Vagina (tissue), 2 donors: Measurements from ENCODE around the gene GNG10. TPM values are rescaled to one million over a fixed set of nuclear protein-coding genes. Genes with fewer than 3 reads are reported as not detected.
"Not testable (repeated sequence)": the region's sequence is repeated elsewhere in the genome, so short reads cannot be mapped to it uniquely, and the experiment has no call there.

Experiments used
- DNase-seq, 2 donors: peaks; one replicate each; pipeline ENCODE4 v3.0.0-alpha.2; 2017; ENCODE audit errors: extremely low spot score in 2 of 2
- H3K27ac ChIP-seq: fragments of 200-600 bp; sonication (generic); one replicate; pipeline ENCODE4 v1.5.1; 2019
- H3K27me3 ChIP-seq: fragments of 200-600 bp; sonication (generic); one replicate; pipeline ENCODE4 v1.5.1; 2019
- H3K36me3 ChIP-seq, 2 donors: fragments of 200-600 bp; sonication (generic); one replicate each; pipeline ENCODE4 v1.5.1; 2017 to 2019
- H3K4me1 ChIP-seq: fragments of 200-600 bp; sonication (generic); one replicate; pipeline ENCODE4 v1.5.1; 2019
- H3K4me3 ChIP-seq, 2 donors: fragments of 200-600 bp; sonication (generic); 1 replicate in 1 of 2; 2 replicates in 1 of 2; pipeline ENCODE4 v1.5.1; 2016 to 2019
- H3K9me3 ChIP-seq: fragments of 200-600 bp; sonication (generic); one replicate; pipeline ENCODE4 v1.5.1; 2019
- POLR2A ChIP-seq, 2 donors: fragments of 450-650 bp; IDR thresholded peaks; one replicate each; pipeline ENCODE4 v1.6.1; 2017; ENCODE audit warnings: antibody characterized with exemption in 2 of 2, mild to moderate bottlenecking in 2 of 2, moderate library complexity in 2 of 2
- POLR2AphosphoS5 ChIP-seq, 2 donors: sonication (generic); formaldehyde crosslinking; IDR thresholded peaks; one replicate each; pipeline ENCODE4 v1.9.0; 2017; ENCODE audit warnings: antibody characterized with exemption in 2 of 2, mild to moderate bottlenecking in 2 of 2, low read depth in 1 of 2; ENCODE audit not compliant: insufficient read depth in 1 of 2
- intact Hi-C: fragments of 100-400 bp; cut with DNase I; formaldehyde crosslinking; loops from one replicate; pipeline ENCODE4 v1.15.1; 2023
- total RNA-seq: library from RNA; depleted of rRNA; stranded (reverse); fragments of >200 nt; gene quantifications from one replicate; pipeline ENCODE4 v1.2.3, GENCODE V29; 2016
- TF ChIP-seq, protein P1 (sequence below), 3 experiments: fragments of 450-650 bp in 2 of 3; fragments of 200-600 bp in 1 of 3; sonication (generic) in 1 of 3; IDR thresholded peaks; one replicate each; pipeline ENCODE4 v1.5.1; 2017 to 2019; ENCODE audit warnings: antibody characterized with exemption in 3 of 3, mild to moderate bottlenecking in 2 of 3, moderate library complexity in 2 of 3

Gene GNG10
- total RNA-seq: 35.6 TPM

DNA sequence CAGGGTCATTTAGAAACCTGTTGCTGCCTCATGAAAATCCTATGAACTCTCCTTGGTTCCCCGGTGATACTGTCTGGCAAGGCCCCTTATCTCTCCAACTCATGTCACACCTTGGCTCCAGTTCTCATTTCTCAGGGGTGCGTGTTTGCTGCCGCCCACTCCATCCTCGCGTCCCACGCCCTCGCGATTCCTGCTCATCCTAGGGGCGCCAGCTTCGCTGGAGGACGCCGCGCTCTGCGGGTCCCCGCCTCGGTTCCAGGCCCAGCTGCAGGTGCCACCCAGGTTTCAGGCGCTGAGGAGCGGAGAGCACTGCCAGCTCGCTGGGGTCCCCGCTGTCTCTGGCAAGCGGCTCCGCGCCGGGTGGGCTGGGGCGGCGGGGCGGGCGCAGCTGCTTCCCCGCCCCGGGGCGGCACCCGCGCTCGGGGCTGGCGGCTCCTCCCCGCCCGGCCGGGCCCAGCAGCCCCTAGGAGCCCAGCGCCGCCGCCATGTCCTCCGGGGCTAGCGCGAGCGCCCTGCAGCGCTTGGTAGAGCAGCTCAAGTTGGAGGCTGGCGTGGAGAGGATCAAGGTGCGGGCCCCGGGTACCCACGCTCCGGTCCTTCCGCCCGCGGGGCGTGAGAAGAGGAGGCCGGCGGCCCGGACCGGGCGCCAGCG lies at the start of gene GNG10:
TSS of gene GNG10 (plus strand) at position 456 of the 652 bp plus-strand sequence. CDS start at position 486, 30 bp downstream.
- DNase-seq: no peak
- no peaks in the 10 kb centered on the region for H3K36me3 ChIP-seq
- intact Hi-C loops: no loop called here
- H3K27me3 ChIP-seq: no peaks in the 10 kb centered on the region
- peaks cover 11% of the 10 kb centered on the region for H3K4me1 ChIP-seq
- no peaks in the 10 kb centered on the region for H3K9me3 ChIP-seq
- peak within 1 kb of the TSS; percentile 59 to 95 for H3K4me3 ChIP-seq
- peak within 1 kb of the TSS; percentile 60 for H3K27ac ChIP-seq
- TF ChIP-seq POLR2AphosphoS5 (IDR thresholded peaks at IDR 0.05; ENCODE audit: insufficient read depth in 1 of 2, low read depth in 1 of 2) (peak in 1 of 2 donors; percentile 22), POLR2A (IDR thresholded peaks at IDR 0.05) (no peak)

DNA sequence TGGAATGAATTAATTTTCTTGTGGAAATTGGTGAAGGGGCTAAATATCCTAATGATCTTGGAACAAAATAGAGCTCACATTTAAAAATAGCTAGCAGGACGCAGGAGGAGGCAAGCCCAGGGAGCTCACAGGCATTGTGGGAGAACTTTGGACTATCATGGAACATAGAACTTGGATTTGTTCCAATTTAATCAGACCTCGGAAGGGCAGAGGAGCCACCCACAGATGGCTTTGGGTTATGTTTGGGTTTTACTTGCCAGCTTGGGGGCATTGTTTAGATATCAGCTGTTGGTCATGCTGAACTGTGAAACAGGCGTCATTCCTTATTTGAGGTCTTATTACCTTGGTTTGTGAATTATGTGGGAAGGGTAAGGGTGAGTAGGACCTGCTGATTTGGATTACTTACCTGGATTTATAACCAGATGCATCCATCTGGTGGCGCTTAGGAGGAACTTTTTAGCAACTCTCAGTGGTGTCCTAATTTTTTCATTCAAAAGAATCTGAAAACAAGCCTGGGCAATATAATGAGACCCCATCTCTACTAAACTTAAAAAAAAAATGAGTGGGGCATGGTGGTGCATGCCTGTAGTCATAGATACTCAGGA lies 47.9 kb upstream of the GNG10 start:
- no peak overlapping the region for H3K4me3 ChIP-seq
- no peak overlapping the region for H3K27ac ChIP-seq
- intact Hi-C loops: no loop called here

DNA sequence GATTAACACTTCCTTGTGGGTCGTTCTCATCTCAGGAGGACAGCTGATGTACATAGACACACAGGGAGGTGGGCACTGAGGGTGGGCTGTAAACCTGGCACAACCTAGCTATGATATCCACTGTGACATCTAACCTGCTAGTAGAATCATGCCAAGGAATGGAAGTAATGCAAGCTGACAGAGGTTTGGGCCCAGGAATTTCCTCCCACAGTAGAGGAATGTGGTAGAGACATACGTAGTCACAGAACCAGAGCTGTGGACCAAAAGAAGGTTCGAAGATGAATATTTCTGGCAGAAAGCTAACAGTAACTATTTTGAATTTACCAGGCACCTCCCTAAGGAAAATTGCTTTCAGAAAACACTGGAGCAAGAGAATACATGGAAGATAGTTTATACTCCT lies 45.5 kb upstream of the GNG10 start:
- H3K27me3 ChIP-seq: no peaks in the 10 kb centered on the region
- H3K36me3 ChIP-seq: no peaks in the 10 kb centered on the region
- no peak for DNase-seq
- no peak overlapping the region for H3K27ac ChIP-seq
- TF ChIP-seq, protein P1, sequence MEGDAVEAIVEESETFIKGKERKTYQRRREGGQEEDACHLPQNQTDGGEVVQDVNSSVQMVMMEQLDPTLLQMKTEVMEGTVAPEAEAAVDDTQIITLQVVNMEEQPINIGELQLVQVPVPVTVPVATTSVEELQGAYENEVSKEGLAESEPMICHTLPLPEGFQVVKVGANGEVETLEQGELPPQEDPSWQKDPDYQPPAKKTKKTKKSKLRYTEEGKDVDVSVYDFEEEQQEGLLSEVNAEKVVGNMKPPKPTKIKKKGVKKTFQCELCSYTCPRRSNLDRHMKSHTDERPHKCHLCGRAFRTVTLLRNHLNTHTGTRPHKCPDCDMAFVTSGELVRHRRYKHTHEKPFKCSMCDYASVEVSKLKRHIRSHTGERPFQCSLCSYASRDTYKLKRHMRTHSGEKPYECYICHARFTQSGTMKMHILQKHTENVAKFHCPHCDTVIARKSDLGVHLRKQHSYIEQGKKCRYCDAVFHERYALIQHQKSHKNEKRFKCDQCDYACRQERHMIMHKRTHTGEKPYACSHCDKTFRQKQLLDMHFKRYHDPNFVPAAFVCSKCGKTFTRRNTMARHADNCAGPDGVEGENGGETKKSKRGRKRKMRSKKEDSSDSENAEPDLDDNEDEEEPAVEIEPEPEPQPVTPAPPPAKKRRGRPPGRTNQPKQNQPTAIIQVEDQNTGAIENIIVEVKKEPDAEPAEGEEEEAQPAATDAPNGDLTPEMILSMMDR (IDR thresholded peaks at IDR 0.05): no peak
- no peak for TF ChIP-seq POLR2AphosphoS5 (IDR thresholded peaks at IDR 0.05; ENCODE audit: insufficient read depth in 1 of 2, low read depth in 1 of 2)
- no peak for TF ChIP-seq POLR2A (IDR thresholded peaks at IDR 0.05)
- H3K9me3 ChIP-seq: no peaks in the 10 kb centered on the region
- intact Hi-C loops: no loop called here
- no peaks in the 10 kb centered on the region for H3K4me1 ChIP-seq
- H3K4me3 ChIP-seq: no peak overlapping the region

More for the DNA sequence above, 47.9 kb upstream of the GNG10 start:
- no peaks in the 10 kb centered on the region for H3K9me3 ChIP-seq
- H3K36me3 ChIP-seq: no peaks in the 10 kb centered on the region
- H3K27me3 ChIP-seq: no peaks in the 10 kb centered on the region
- no peaks in the 10 kb centered on the region for H3K4me1 ChIP-seq
- TF ChIP-seq POLR2AphosphoS5 (IDR thresholded peaks at IDR 0.05; ENCODE audit: insufficient read depth in 1 of 2, low read depth in 1 of 2) (no peak), POLR2A (IDR thresholded peaks at IDR 0.05) (no peak)
- TF ChIP-seq, protein P1 (IDR thresholded peaks at IDR 0.05): no peak
- DNase-seq: no peak

DNA sequence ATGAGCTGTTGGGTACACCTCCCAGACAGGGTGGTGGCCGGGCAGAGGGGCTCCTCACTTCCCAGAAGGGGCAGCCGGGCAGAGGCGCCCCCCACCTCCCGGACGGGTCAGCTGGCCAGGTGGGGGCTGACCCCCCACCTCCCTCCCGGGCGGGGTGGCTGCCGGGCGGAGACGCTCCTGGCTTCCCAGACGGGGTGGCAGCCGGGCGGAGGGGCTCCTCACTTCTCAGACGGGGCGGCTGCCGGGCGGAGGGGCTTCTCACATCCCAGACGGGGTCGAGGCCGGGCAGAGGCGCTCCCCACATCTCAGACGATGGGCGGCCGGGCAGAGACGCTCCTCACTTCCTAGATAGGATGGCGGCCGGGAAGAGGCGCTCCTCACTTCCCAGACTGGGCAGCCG lies 44.1 kb upstream of the GNG10 start:
- H3K36me3 ChIP-seq, H3K4me1 ChIP-seq, H3K4me3 ChIP-seq, H3K27me3 ChIP-seq, H3K27ac ChIP-seq, H3K9me3 ChIP-seq, DNase-seq, intact Hi-C loops: not testable (repeated sequence)

DNA sequence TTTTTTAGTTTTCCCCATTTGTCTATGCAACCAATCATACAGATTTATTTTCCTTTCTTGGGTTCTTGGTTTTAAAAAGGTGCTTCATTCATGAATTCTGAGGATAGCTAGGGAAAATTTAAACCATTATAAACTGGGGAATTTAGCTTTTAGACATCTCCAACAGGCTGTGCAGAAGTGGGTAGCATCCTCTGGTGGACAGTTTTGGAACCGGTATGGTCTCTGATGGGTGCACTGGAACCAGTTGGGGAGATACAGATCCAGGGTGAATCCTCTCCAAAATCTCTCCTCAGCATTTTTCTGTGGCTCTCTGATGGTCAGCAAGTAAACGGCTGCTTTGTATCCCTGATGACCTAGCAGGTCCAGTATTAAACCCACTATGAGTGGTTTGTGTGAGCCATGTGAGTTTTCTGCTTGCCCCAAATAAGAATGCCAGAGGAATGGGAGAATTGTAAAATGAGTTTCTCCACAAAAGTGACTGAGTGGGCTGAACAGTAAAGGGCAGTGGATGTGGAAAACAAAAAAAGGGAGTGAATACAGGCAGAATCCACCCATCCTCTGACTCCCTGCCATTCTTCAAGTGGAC lies 39.4 kb upstream of the GNG10 start:
- H3K9me3 ChIP-seq: no peaks in the 10 kb centered on the region
- TF ChIP-seq POLR2A (IDR thresholded peaks at IDR 0.05): no peak
- TF ChIP-seq, protein P1 (IDR thresholded peaks at IDR 0.05): peak; percentile 62 to 91 (median 62)
- no peak for DNase-seq
- no peaks in the 10 kb centered on the region for H3K27me3 ChIP-seq
- no peak overlapping the region for H3K27ac ChIP-seq
- H3K4me1 ChIP-seq: no peaks in the 10 kb centered on the region
- H3K4me3 ChIP-seq: no peak overlapping the region
- no peaks in the 10 kb centered on the region for H3K36me3 ChIP-seq
- intact Hi-C loops: no loop called here

DNA sequence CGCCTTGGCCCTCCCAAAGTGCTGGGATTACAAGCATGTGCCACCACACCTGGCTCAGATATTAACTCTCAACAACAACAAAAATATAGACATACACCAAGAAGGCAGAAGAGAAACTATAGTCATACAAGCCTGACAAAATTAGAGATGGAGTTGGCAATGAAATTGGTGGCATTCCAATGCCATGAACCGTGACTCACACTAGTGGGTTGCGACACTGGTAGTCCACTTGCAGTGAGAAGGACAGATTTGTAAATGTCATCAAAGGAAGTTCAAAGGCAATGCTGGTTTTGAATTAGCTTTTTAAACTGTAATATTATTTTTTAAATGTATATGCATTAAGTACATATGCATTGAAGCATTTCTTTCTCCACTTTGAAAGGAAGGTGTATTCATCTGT lies 38.8 kb upstream of the GNG10 start:
- Histone ChIP-seq H3K4me3 (no peak overlapping the region), H3K27ac (no peak overlapping the region), H3K4me1 (no peaks in the 10 kb centered on the region), H3K36me3 (no peaks in the 10 kb centered on the region), H3K27me3 (no peaks in the 10 kb centered on the region), H3K9me3 (no peaks in the 10 kb centered on the region)
- no peak for DNase-seq
- intact Hi-C loops: no loop called here
- TF ChIP-seq, protein P1 (IDR thresholded peaks at IDR 0.05): no peak
- TF ChIP-seq POLR2AphosphoS5 (IDR thresholded peaks at IDR 0.05; ENCODE audit: insufficient read depth in 1 of 2, low read depth in 1 of 2): peak in 1 of 2 donors; percentile 11
